Endothelial cell of umbilical vein (primary cell): ENCODE data around the gene MYO1F. TPM values are rescaled to one million over a fixed set of nuclear protein-coding genes. Genes with fewer than 3 reads are reported as not detected.

Experiments used
- BruUV-seq: library from RNA; stranded (reverse); fragments of 400-500 nt; replicated peaks from 2 replicates; lab custom pipeline; 2021; lab: Mats Ljungman, UMichigan
- CTCF ChIA-PET: fragments of 300-600, 350-600 bp; sonication (Branson Sonifier 250); formaldehyde crosslinking; loops from one replicate; lab custom pipeline; 2021; ENCODE audit warnings: antibody characterized with exemption, inconsistent platforms; lab: Charles Lee
- POLR2A ChIA-PET: fragments of 300-600, 350-600 bp; sonication (Branson Sonifier 250); formaldehyde crosslinking; loops from one replicate; lab custom pipeline; 2021; ENCODE audit warnings: antibody characterized with exemption, inconsistent platforms; lab: Charles Lee
- DNase-seq: peaks from one replicate; pipeline ENCODE4 v3.0.0-alpha.2; 2011; ENCODE audit warnings: low read depth, low spot score
- FAIRE-seq: peaks from 2 replicates; lab custom pipeline; 2011; peaks lifted over from hg19 to GRCh38; lab: Jason Lieb, UNC
- H2AFZ ChIP-seq: 2 replicates; pipeline ENCODE4 v1.6.0; 2012; ENCODE audit warnings: low read depth, low read length, control low read depth, inconsistent platforms
- H3K27ac ChIP-seq: 2 replicates; pipeline ENCODE4 v1.5.1; 2011; ENCODE audit warnings: low read depth, mild to moderate bottlenecking, control low read depth, low read length, moderate library complexity; ENCODE audit not compliant: insufficient read depth
- H3K27me3 ChIP-seq, 2 experiments: 2 replicates each; pipeline versions ENCODE4 v1.6.0 to v1.6.1; 2011; ENCODE audit warnings: low read length in 2 of 2, mixed read lengths in 1 of 2; ENCODE audit not compliant: control insufficient read depth in 2 of 2, insufficient read depth in 2 of 2
- H3K36me3 ChIP-seq, 2 experiments: 2 replicates in 1 of 2; 3 replicates in 1 of 2; pipeline ENCODE4 v1.5.1; 2011; ENCODE audit warnings: low read length in 2 of 2, mild to moderate bottlenecking in 1 of 2, moderate library complexity in 1 of 2; ENCODE audit not compliant: control insufficient read depth in 2 of 2, insufficient read depth in 2 of 2; ENCODE audit errors: extremely low read depth in 1 of 2
- H3K4me1 ChIP-seq: 3 replicates; pipeline ENCODE4 v1.5.1; 2011; ENCODE audit warnings: mild to moderate bottlenecking, low read length; ENCODE audit not compliant: control insufficient read depth, insufficient read depth; ENCODE audit errors: extremely low read depth
- H3K4me2 ChIP-seq: 2 replicates; pipeline ENCODE4 v1.6.1; 2011; ENCODE audit warnings: low read length, control low read depth, mixed read lengths; ENCODE audit not compliant: insufficient read depth
- H3K4me3 ChIP-seq, 3 experiments: fragments of 200-600 bp in 1 of 3; sonication (generic), shearing (Covaris generic) in 1 of 3; replicated peaks in 1 of 3; 2 replicates each; pipeline ENCODE4 v1.5.1; 2011 to 2016; ENCODE audit warnings: control low read depth in 3 of 3, low read length in 3 of 3, mild to moderate bottlenecking in 2 of 3, inconsistent platforms in 1 of 3, low read depth in 1 of 3, moderate library complexity in 1 of 3; ENCODE audit not compliant: insufficient read depth in 1 of 3
- H3K79me2 ChIP-seq: 2 replicates; pipeline ENCODE4 v1.6.0; 2012; ENCODE audit warnings: low read length, inconsistent platforms; ENCODE audit not compliant: control insufficient read depth, insufficient read depth
- H3K9ac ChIP-seq: replicated peaks from 2 replicates; pipeline ENCODE3; 2011; ENCODE audit warnings: low read length, control low read depth; ENCODE audit not compliant: insufficient read depth; ENCODE audit errors: extremely low read depth
- H3K9me1 ChIP-seq: replicated peaks from 3 replicates; pipeline ENCODE4 v1.6.0; 2011; ENCODE audit warnings: mild to moderate bottlenecking, low read length; ENCODE audit not compliant: control insufficient read depth, insufficient read depth; ENCODE audit errors: extremely low read depth
- H3K9me3 ChIP-seq: replicated peaks from 2 replicates; pipeline ENCODE4 v1.5.1; 2012; ENCODE audit warnings: low read length, inconsistent platforms; ENCODE audit not compliant: control insufficient read depth, insufficient read depth
- H4K20me1 ChIP-seq: replicated peaks from 2 replicates; pipeline ENCODE3; 2011; ENCODE audit warnings: mild to moderate bottlenecking, low read length; ENCODE audit not compliant: control insufficient read depth, insufficient read depth; ENCODE audit errors: extremely low read depth
- CTCF ChIP-seq, 2 donors: IDR thresholded peaks; 1 replicate in 1 of 2; 2 replicates in 1 of 2; pipeline ENCODE4 v1.5.1; 2011; ENCODE audit warnings: low read length in 2 of 2, mild to moderate bottlenecking in 2 of 2, moderate library complexity in 2 of 2, control low read depth in 1 of 2, inconsistent platforms in 1 of 2, low read depth in 1 of 2; ENCODE audit not compliant: insufficient read depth in 1 of 2; ENCODE audit errors: extremely low read depth in 1 of 2
- EZH2 ChIP-seq: IDR thresholded peaks from 2 replicates; pipeline ENCODE4 v1.6.1; 2012; ENCODE audit warnings: borderline replicate concordance, low read depth, mild to moderate bottlenecking, moderate library complexity, low read length, inconsistent platforms; ENCODE audit not compliant: severe bottlenecking
- FOS ChIP-seq: IDR thresholded peaks from 2 replicates; pipeline ENCODE4 v1.6.1; 2011; ENCODE audit warnings: mild to moderate bottlenecking, low read length, moderate library complexity, borderline replicate concordance; ENCODE audit not compliant: insufficient read depth
- GATA2 ChIP-seq: IDR thresholded peaks from 2 replicates; pipeline ENCODE4 v1.7.0; 2011; ENCODE audit warnings: low read depth, mild to moderate bottlenecking, moderate library complexity, mixed read lengths, low read length; ENCODE audit not compliant: insufficient read length, insufficient read depth
- JUN ChIP-seq: IDR thresholded peaks from 2 replicates; pipeline ENCODE4 v1.6.1; 2011; ENCODE audit warnings: borderline replicate concordance, low read depth; ENCODE audit not compliant: insufficient read length, insufficient read depth
- MAX ChIP-seq: IDR thresholded peaks from 2 replicates; pipeline ENCODE4 v1.6.1; 2011; ENCODE audit not compliant: insufficient read depth, insufficient read length
- MYC ChIP-seq: IDR thresholded peaks from one replicate; pipeline ENCODE4 v1.6.1; 2011; ENCODE audit warnings: mild to moderate bottlenecking, low read depth, low read length
- POLR2A ChIP-seq: IDR thresholded peaks from 2 replicates; pipeline ENCODE4 v1.6.1; 2012; ENCODE audit warnings: low read depth, mild to moderate bottlenecking, control low read depth, low read length
- POLR2AphosphoS5 ChIP-seq: IDR thresholded peaks from 2 replicates; pipeline ENCODE4 v1.6.1; 2012; ENCODE audit warnings: low read depth, mild to moderate bottlenecking, control low read depth, low read length, moderate library complexity; ENCODE audit not compliant: insufficient read depth
- dilution Hi-C: fragments of 300-500 bp; cut with MboI; formaldehyde crosslinking; loops from one replicate; pipeline ENCODE4 v1.15.0; 2019; ENCODE audit warnings: low sequenced_read_pairs; ENCODE audit not compliant: extremely low pct_ligation_motif_present
- intact Hi-C: fragments of 100-400 bp; cut with micrococcal nuclease; formaldehyde crosslinking; loops from one replicate; pipeline ENCODE4 v1.10.0; 2022
- polyA plus RNA-seq, 4 experiments: library from polyadenylated mRNA; depleted of rRNA in 3 of 4; stranded (reverse) in 3 of 4; unstranded in 1 of 4; fragments of >200 nt; gene quantifications; 2 replicates each; pipeline versions ENCODE4 v1.2.1 to v1.2.3, GENCODE V29; 2011 to 2012; ENCODE audit warnings: missing spikeins in 1 of 4
- total RNA-seq: library from RNA; stranded (reverse); gene quantifications from 2 replicates; pipeline ENCODE4 v1.2.3, GENCODE V29; 2021

The MYO1F gene
- total and polyA plus RNA-seq, 2 donors (not counting 3 experiments of a cell fraction or from before 2014, with no cell fraction given), result 0.22 to 0.39 TPM

- no peaks in the 10 kb centered on the region for H3K36me3 ChIP-seq
- ChIA-PET CTCF (interaction anchor here (0.6 to 2.6 kb wide), 3 partner anchors 30 to 1109 kb away, joined by 3 to 12 read pairs (median 3); no protein-coding TSS in a partner anchor), POLR2A (no interaction called here)
- no peaks in the 10 kb centered on the region for H3K9me3 ChIP-seq
- no peak overlapping the region for H3K27ac ChIP-seq
- FAIRE-seq (no peak), DNase-seq (peak; percentile 31)
- no TSS peak for BruUV-seq
- H3K79me2 ChIP-seq, result no peaks in the 10 kb centered on the region
- H3K27me3 ChIP-seq, result no peaks in the 10 kb centered on the region
- H4K20me1 ChIP-seq, result no peaks in the 10 kb centered on the region
- no peaks in the 10 kb centered on the region for H3K9me1 ChIP-seq
- dilution Hi-C loops (no loop called here), intact Hi-C loops (no loop called here)
- H3K4me2 ChIP-seq, result no peak overlapping the region
- H2AFZ ChIP-seq, result no peak overlapping the region
- H3K4me1 ChIP-seq, result peaks cover 9% of the 10 kb centered on the region
- H3K9ac ChIP-seq, result no peak overlapping the region
- no peak for TF ChIP-seq GATA2
- TF ChIP-seq JUN, result no peak
- TF ChIP-seq POLR2AphosphoS5, result no peak
- no peak for TF ChIP-seq CTCF (IDR thresholded peaks at IDR 0.05; ENCODE audit: extremely low read depth in 1 of 2, insufficient read depth in 1 of 2, low read depth in 1 of 2, low read length in 2 of 2)
- no peak for TF ChIP-seq POLR2A
- no peak for TF ChIP-seq EZH2
- no peak for TF ChIP-seq FOS
- TF ChIP-seq MAX, result no peak
- TF ChIP-seq MYC, result no peak
- no peak overlapping the region for H3K4me3 ChIP-seq
These were observed 34.9 kb upstream of the MYO1F start for GRCh38 chr19:8611877-8612806.
